NCI-H1105 (cell line): ENCODE measurements around the gene RTP3.
"Not testable (repeated sequence)": the region's sequence is repeated elsewhere in the genome, so short reads cannot be mapped to it uniquely, and the experiment has no call there.

Experiments
- DNase-seq: peaks from one replicate; lab custom pipeline; 2025; lab: John Stamatoyannopoulos, UW

RTP3 gene

GRCh38 chr3:46548611-46549010, 50.8 kb downstream of the RTP3 start:
- DNase-seq, result not testable (repeated sequence)

- DNase-seq, result no peak
Observed at GRCh38 chr3:46549408-46549904, 51.7 kb downstream of the RTP3 start.

- no peak for DNase-seq
Observed at GRCh38 chr3:46549989-46550388, 52.2 kb downstream of the RTP3 start.
